ENCODE results near the gene ZNF362.

ZNF362 gene

GRCh38 chr1:33246171-33246570, 10.1 kb upstream of the ZNF362 start:
- no peak for DNase-seq

- no peak for DNase-seq
These were observed 8.7 kb upstream of the ZNF362 start for GRCh38 chr1:33247545-33247944.

- DNase-seq: no peak
These were observed 8.0 kb upstream of the ZNF362 start for GRCh38 chr1:33248244-33248643.

GRCh38 chr1:33249422-33249821, 6.9 kb upstream of the ZNF362 start:
- DNase-seq: no peak

- DNase-seq: no peak
These were observed 6.1 kb upstream of the ZNF362 start for GRCh38 chr1:33250217-33250616.

GRCh38 chr1:33250724-33251123, 5.6 kb upstream of the ZNF362 start:
- DNase-seq: no peak

GRCh38 chr1:33254491-33254890, 1.8 kb upstream of the ZNF362 start:
- DNase-seq: no peak

GRCh38 chr1:33255347-33256220, 708 bp upstream of the ZNF362 start:
- DNase-seq: peak; percentile 40

GRCh38 chr1:33256221-33256470, 146 bp upstream of the ZNF362 start:
- DNase-seq: no peak

GRCh38 chr1:33257207-33257771, 997 bp downstream of the ZNF362 start:
- DNase-seq: no peak

GRCh38 chr1:33257772-33258712, 1.8 kb downstream of the ZNF362 start:
- DNase-seq: no peak

- no peak for DNase-seq
These were observed 2.5 kb downstream of the ZNF362 start for GRCh38 chr1:33258788-33259274.

GRCh38 chr1:33259879-33260278, 3.6 kb downstream of the ZNF362 start:
- DNase-seq: no peak

- DNase-seq: no peak
These were observed 4.1 kb downstream of the ZNF362 start for GRCh38 chr1:33260439-33260838.

GRCh38 chr1:33261344-33261743, 5.1 kb downstream of the ZNF362 start:
- DNase-seq: no peak

- DNase-seq: no peak
These were observed 7.7 kb downstream of the ZNF362 start for GRCh38 chr1:33263890-33264504.

GRCh38 chr1:33265780-33266605, 9.7 kb downstream of the ZNF362 start:
- no peak for DNase-seq

- DNase-seq: no peak
These were observed 10.5 kb downstream of the ZNF362 start for GRCh38 chr1:33266766-33267165.

- DNase-seq: no peak
These were observed 11.3 kb downstream of the ZNF362 start for GRCh38 chr1:33267468-33268205.

GRCh38 chr1:33268457-33268856, 12.2 kb downstream of the ZNF362 start:
- no peak for DNase-seq

- no peak for DNase-seq
These were observed 12.8 kb downstream of the ZNF362 start for GRCh38 chr1:33268927-33269610.
